ENCODE results near the gene EML6. TPM values are rescaled to one million over a fixed set of nuclear protein-coding genes. Genes with fewer than 3 reads are reported as not detected.
A peak's percentile ranks its signal among the peaks of the same experiment; 100 is the strongest.

EML6 gene
- total RNA-seq, 2 donors from 2014 or later: 0.96 to 2.0 TPM

DNA sequence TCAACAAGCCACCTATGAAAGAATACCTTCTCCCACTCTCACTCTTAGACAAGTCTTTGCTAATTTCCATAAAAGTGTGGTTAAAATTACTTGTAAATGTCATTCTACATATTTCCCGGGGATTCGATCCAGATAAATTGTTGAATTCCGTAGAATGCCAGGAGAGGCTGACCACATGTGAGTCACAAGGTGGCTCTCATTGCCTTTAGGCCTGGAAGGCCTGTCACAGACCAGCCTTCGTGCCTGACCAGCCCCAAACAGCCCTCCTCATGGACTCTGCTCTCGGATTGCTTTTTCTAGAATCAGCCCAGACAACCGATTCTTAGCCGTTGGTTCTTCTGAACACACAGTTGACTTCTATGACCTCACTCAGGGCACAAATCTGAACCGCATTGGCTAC lies 240.8 kb downstream of the EML6 start:
- H3K27me3 Mint-ChIP-seq (ENCODE audit: low read depth): no peaks in the 10 kb centered on the region
- no peaks in the 10 kb centered on the region for H3K36me3 Mint-ChIP-seq (ENCODE audit: insufficient read depth in 2 of 2)
- ATAC-seq (replicated peaks in 1 of 2): no peak
- no peak for DNase-seq
- H3K4me1 Mint-ChIP-seq (ENCODE audit: low read depth): peaks cover 27% of the 10 kb centered on the region
- H3K9me3 Mint-ChIP-seq: no peaks in the 10 kb centered on the region
- H3K4me3 Mint-ChIP-seq: no peak overlapping the region
- H3K27ac Mint-ChIP-seq: no peak overlapping the region

DNA sequence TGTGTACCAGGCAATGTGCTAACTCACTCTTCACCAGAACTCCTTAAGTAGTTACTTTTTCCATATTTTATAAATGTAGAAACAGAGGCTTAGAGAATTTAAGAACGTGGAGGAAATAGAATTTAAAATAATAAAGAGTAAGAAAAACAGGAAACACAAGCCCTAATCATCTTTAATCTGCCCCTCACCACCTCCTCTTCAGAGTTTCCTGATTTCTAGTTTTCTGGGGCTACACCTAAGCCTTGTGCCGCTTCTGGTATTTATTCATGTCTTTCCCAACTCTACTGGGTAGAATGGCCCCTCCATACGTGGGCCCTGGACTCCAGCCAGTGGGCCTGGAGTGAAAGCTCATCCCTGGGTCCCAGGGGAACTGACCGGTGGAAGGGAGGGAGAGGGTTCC lies 241.4 kb downstream of the EML6 start:
- DNase-seq (no peak), ATAC-seq (replicated peaks in 1 of 2) (no peak)
- Mint-ChIP-seq H3K9me3 (no peaks in the 10 kb centered on the region), H3K4me3 (no peak overlapping the region), H3K36me3 (ENCODE audit: insufficient read depth in 2 of 2) (peaks cover 0 to 2% of the 10 kb centered on the region in 2 donors), H3K27me3 (ENCODE audit: low read depth) (no peaks in the 10 kb centered on the region), H3K27ac (no peak overlapping the region), H3K4me1 (ENCODE audit: low read depth) (peaks cover 27% of the 10 kb centered on the region)

DNA sequence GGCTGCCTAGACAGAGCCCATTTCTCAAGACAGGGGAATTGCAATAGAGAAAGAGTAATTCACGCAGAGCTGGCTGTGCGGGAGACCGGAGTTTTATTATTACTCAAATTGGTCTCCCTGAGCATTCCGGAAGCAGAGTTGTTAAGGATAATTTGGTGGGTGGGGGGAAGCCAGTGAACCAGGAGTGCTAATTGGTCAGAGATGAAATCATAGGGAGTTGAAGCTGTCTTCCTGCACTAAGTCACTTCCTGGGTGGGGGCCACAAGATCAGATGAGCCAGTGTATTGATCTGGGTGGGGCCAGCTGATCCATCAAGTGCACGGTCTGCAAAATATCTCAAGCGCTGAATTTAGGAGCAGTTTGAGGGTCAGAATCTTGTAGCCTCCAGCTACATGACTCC lies 242.0 kb downstream of the EML6 start:
- Mint-ChIP-seq H3K4me3 (no peak overlapping the region), H3K36me3 (ENCODE audit: insufficient read depth in 2 of 2) (peaks cover 0 to 2% of the 10 kb centered on the region in 2 donors), H3K9me3 (no peaks in the 10 kb centered on the region), H3K4me1 (ENCODE audit: low read depth) (peaks cover 27% of the 10 kb centered on the region), H3K27ac (no peak overlapping the region), H3K27me3 (ENCODE audit: low read depth) (no peaks in the 10 kb centered on the region)
- DNase-seq (no peak), ATAC-seq (replicated peaks in 1 of 2) (no peak)

- Mint-ChIP-seq H3K4me1 (ENCODE audit: low read depth) (peaks cover 27% of the 10 kb centered on the region), H3K9me3 (no peaks in the 10 kb centered on the region), H3K36me3 (ENCODE audit: insufficient read depth in 2 of 2) (peaks cover 0 to 2% of the 10 kb centered on the region in 2 donors), H3K27ac (peak overlapping the region; percentile 25), H3K27me3 (ENCODE audit: low read depth) (no peaks in the 10 kb centered on the region), H3K4me3 (no peak overlapping the region)
- ATAC-seq (replicated peaks in 1 of 2) (no peak), DNase-seq (no peak)
Measured at GRCh38 chr2:54966165-54966832, 242.8 kb downstream of the EML6 start.

- no peaks in the 10 kb centered on the region for H3K27me3 Mint-ChIP-seq (ENCODE audit: low read depth)
- H3K9me3 Mint-ChIP-seq: no peaks in the 10 kb centered on the region
- no peak for ATAC-seq (replicated peaks in 1 of 2)
- peaks cover 0 to 2% of the 10 kb centered on the region in 2 donors for H3K36me3 Mint-ChIP-seq (ENCODE audit: insufficient read depth in 2 of 2)
- H3K4me3 Mint-ChIP-seq: no peak overlapping the region
- no peak overlapping the region for H3K27ac Mint-ChIP-seq
- no peak for DNase-seq
- H3K4me1 Mint-ChIP-seq (ENCODE audit: low read depth): peaks cover 27% of the 10 kb centered on the region
Measured at GRCh38 chr2:54966837-54967236, 243.4 kb downstream of the EML6 start.

DNA sequence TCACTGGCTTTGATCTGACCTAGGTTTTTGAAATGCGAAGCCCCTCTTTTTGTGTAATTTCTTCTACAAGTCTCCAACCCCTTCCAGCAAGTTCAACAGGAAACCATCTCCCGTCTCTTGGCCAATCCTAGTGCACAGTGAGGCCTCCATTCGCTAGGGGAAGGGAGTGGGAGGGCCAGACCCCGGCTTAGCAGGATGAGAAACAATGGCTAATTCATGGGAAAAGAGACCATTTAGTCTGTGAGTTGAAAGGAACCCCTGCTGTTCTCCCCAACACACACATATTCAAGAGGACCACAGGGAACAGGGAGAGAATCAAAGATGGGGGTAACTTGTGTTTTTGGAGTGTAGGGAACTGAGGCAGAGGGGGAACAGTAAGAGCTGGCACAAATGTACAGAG lies 243.8 kb downstream of the EML6 start:
- Mint-ChIP-seq H3K9me3 (no peaks in the 10 kb centered on the region), H3K36me3 (ENCODE audit: insufficient read depth in 2 of 2) (peaks cover 0 to 2% of the 10 kb centered on the region in 2 donors), H3K4me1 (ENCODE audit: low read depth) (peaks cover 27% of the 10 kb centered on the region), H3K27me3 (ENCODE audit: low read depth) (no peaks in the 10 kb centered on the region), H3K4me3 (no peak overlapping the region), H3K27ac (no peak overlapping the region)
- DNase-seq: no peak
- no peak for ATAC-seq (replicated peaks in 1 of 2)

DNA sequence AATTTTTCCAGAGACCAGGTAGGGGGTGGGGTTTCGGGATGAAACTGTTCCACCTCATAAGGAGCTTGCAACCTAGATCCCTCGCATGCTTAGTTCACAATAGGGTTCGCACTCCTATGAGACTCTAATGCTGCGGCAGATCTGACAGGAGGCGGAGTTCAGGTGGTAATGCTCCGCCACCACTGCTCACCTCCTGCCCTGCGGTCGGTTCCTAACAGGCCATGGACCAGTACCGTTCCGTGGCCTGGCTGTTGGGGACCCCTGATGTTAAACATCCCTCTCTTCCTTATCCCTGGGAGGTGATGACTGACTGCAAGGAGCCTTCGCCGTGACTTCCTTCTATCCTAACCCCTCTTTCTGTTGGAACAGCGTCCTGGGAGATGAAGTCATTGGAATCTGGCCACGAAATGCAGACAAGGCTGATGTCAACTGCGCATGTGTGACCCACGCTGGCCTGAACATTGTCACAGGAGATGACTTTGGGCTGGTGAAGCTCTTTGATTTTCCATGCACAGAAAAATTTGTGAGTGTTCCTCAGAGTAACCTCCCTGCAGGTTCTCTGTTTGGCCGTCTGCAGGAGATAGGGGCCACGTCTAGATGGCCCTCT lies 244.4 kb downstream of the EML6 start:
- Mint-ChIP-seq H3K27me3 (ENCODE audit: low read depth) (no peaks in the 10 kb centered on the region), H3K4me3 (no peak overlapping the region), H3K27ac (no peak overlapping the region), H3K9me3 (no peaks in the 10 kb centered on the region), H3K36me3 (ENCODE audit: insufficient read depth in 2 of 2) (peaks cover 0 to 2% of the 10 kb centered on the region in 2 donors), H3K4me1 (ENCODE audit: low read depth) (peaks cover 27% of the 10 kb centered on the region)
- DNase-seq (no peak), ATAC-seq (replicated peaks in 1 of 2) (no peak)

DNA sequence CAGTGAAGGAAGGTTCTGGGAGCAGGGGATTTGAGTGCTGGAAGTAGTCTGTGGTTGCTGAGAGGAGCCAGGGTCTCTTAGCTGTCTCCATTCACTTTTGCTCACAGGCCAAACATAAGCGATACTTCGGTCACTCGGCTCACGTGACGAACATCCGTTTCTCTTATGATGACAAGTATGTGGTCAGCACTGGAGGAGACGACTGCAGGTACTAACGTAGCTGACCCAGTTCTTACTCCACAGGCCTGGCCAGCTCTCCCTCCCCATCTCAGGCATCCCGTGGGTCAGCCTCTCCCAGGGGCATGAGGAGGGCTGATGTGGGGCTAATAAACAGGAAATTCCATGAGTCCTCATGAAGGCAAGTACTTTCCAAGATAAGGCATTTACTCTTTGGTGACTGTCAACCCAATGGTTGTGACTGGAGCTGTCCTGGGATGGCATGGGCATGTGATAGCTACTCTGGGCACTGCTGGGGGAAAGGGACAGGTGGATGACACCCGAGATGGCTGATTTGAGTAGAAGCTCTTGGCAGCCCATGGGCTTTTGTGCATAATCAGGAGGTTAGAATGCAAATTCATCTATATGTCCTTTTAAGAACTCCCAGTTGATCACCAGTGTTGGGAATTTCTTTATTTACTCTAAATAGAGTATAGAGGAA lies 245.2 kb downstream of the EML6 start:
- Mint-ChIP-seq H3K36me3 (ENCODE audit: insufficient read depth in 2 of 2) (peaks cover 0 to 2% of the 10 kb centered on the region in 2 donors), H3K4me1 (ENCODE audit: low read depth) (peaks cover 27% of the 10 kb centered on the region), H3K9me3 (no peaks in the 10 kb centered on the region), H3K27ac (no peak overlapping the region), H3K4me3 (no peak overlapping the region), H3K27me3 (ENCODE audit: low read depth) (no peaks in the 10 kb centered on the region)
- ATAC-seq (replicated peaks in 1 of 2) (no peak), DNase-seq (no peak)

- H3K36me3 Mint-ChIP-seq (ENCODE audit: insufficient read depth in 2 of 2): peaks cover 0 to 2% of the 10 kb centered on the region in 2 donors
Measured at GRCh38 chr2:54969295-54969939, 246.0 kb downstream of the EML6 start.

GRCh38 chr2:54969940-54970338 lies 246.5 kb downstream of the EML6 start:
- H3K4me3 Mint-ChIP-seq: no peak overlapping the region
- no peak overlapping the region for H3K27ac Mint-ChIP-seq
- H3K36me3 Mint-ChIP-seq (ENCODE audit: insufficient read depth in 2 of 2): peaks cover 0 to 2% of the 10 kb centered on the region in 2 donors
- DNase-seq (no peak), ATAC-seq (replicated peaks in 1 of 2) (no peak)
- no peaks in the 10 kb centered on the region for H3K9me3 Mint-ChIP-seq
- H3K27me3 Mint-ChIP-seq (ENCODE audit: low read depth): no peaks in the 10 kb centered on the region
- peaks cover 25% of the 10 kb centered on the region for H3K4me1 Mint-ChIP-seq (ENCODE audit: low read depth)

More at GRCh38 chr2:54969295-54969939, 246.0 kb downstream of the EML6 start:
- Mint-ChIP-seq H3K27me3 (ENCODE audit: low read depth) (no peaks in the 10 kb centered on the region), H3K4me1 (ENCODE audit: low read depth) (peaks cover 27% of the 10 kb centered on the region), H3K27ac (no peak overlapping the region), H3K4me3 (no peak overlapping the region), H3K9me3 (no peaks in the 10 kb centered on the region)
- ATAC-seq (replicated peaks in 1 of 2) (no peak), DNase-seq (no peak)

GRCh38 chr2:54975175-54975574 lies 251.7 kb downstream of the EML6 start:
- Mint-ChIP-seq H3K27ac (no peak overlapping the region), H3K36me3 (ENCODE audit: insufficient read depth in 2 of 2) (peaks cover 0 to 2% of the 10 kb centered on the region in 2 donors)
- no peak for ATAC-seq (replicated peaks in 1 of 2)

GRCh38 chr2:54975598-54976492 lies 252.4 kb downstream of the EML6 start:
- no peaks in the 10 kb centered on the region for H3K27me3 Mint-ChIP-seq (ENCODE audit: low read depth)
- H3K4me3 Mint-ChIP-seq: no peak overlapping the region
- H3K4me1 Mint-ChIP-seq (ENCODE audit: low read depth): peaks cover 28% of the 10 kb centered on the region
- DNase-seq (no peak), ATAC-seq (replicated peaks in 1 of 2) (no peak)
- H3K27ac Mint-ChIP-seq: no peak overlapping the region
- no peaks in the 10 kb centered on the region for H3K9me3 Mint-ChIP-seq
- peaks cover 0 to 2% of the 10 kb centered on the region in 2 donors for H3K36me3 Mint-ChIP-seq (ENCODE audit: insufficient read depth in 2 of 2)

More at GRCh38 chr2:54975175-54975574, 251.7 kb downstream of the EML6 start:
- no peak overlapping the region for H3K4me3 Mint-ChIP-seq
- H3K4me1 Mint-ChIP-seq (ENCODE audit: low read depth): peaks cover 21% of the 10 kb centered on the region
- no peak for DNase-seq
- H3K27me3 Mint-ChIP-seq (ENCODE audit: low read depth): no peaks in the 10 kb centered on the region
- H3K9me3 Mint-ChIP-seq: no peaks in the 10 kb centered on the region
